GM23338 (cell line): ENCODE measurements around the gene DCAF5.

ENCODE experiments used
- CREB1 ChIP-seq: fragments of 250-450 bp; sonication (Bioruptor Pico); IDR thresholded peaks from 2 replicates; pipeline ENCODE4 v1.5.0; 2020; ENCODE audit warnings: low read depth, mild to moderate bottlenecking, moderate library complexity
- CTCF ChIP-seq, 2 experiments: fragments of 200-600 bp in 1 of 2; sonication (generic) in 1 of 2; conservative IDR thresholded peaks; 2 replicates each; pipeline versions ENCODE4 v1.5.1 to v1.6.1; 2016 to 2017; ENCODE audit warnings: antibody characterized with exemption in 2 of 2, low read depth in 2 of 2, mild to moderate bottlenecking in 2 of 2, moderate library complexity in 1 of 2
- EZH2 ChIP-seq: fragments of 200-600 bp; sonication (generic); IDR thresholded peaks from one replicate; pipeline ENCODE4 v1.8.0; 2017; ENCODE audit warnings: antibody characterized with exemption, mild to moderate bottlenecking, low read depth; ENCODE audit not compliant: unreplicated experiment
- EZH2phosphoT487 ChIP-seq: fragments of 200-600 bp; sonication (generic); IDR thresholded peaks from one replicate; pipeline ENCODE4 v1.8.1; 2018; ENCODE audit warnings: antibody characterized with exemption; ENCODE audit not compliant: unreplicated experiment
- JUNB ChIP-seq: IDR thresholded peaks from one replicate; pipeline ENCODE4 v1.6.1; 2016; ENCODE audit warnings: antibody characterized with exemption; ENCODE audit not compliant: unreplicated experiment
- NANOG ChIP-seq: IDR thresholded peaks from 2 replicates; pipeline ENCODE4 v1.6.1; 2016; ENCODE audit warnings: antibody characterized with exemption, borderline replicate concordance
- POLR2AphosphoS5 ChIP-seq: IDR thresholded peaks from 2 replicates; pipeline ENCODE4 v1.6.1; 2016; ENCODE audit warnings: antibody characterized with exemption, low read depth
- STAT1 ChIP-seq: IDR thresholded peaks from one replicate; pipeline ENCODE4 v1.6.1; 2016; ENCODE audit warnings: antibody characterized with exemption; ENCODE audit not compliant: unreplicated experiment
- ZNF114 ChIP-seq: fragments of 250-450 bp; sonication (Bioruptor Pico); IDR thresholded peaks from 2 replicates; pipeline ENCODE4 v1.5.0; 2020; ENCODE audit warnings: mild to moderate bottlenecking, moderate library complexity
- ZNF331 ChIP-seq: fragments of 250-450 bp; sonication (Bioruptor Pico); IDR thresholded peaks from 2 replicates; pipeline ENCODE4 v1.5.0; 2020; ENCODE audit warnings: low read depth, mild to moderate bottlenecking, moderate library complexity
- TF ChIP-seq, protein P1 (sequence below): IDR thresholded peaks from one replicate; pipeline ENCODE4 v1.6.1; 2018; ENCODE audit warnings: antibody characterized with exemption; ENCODE audit not compliant: unreplicated experiment

DNA sequence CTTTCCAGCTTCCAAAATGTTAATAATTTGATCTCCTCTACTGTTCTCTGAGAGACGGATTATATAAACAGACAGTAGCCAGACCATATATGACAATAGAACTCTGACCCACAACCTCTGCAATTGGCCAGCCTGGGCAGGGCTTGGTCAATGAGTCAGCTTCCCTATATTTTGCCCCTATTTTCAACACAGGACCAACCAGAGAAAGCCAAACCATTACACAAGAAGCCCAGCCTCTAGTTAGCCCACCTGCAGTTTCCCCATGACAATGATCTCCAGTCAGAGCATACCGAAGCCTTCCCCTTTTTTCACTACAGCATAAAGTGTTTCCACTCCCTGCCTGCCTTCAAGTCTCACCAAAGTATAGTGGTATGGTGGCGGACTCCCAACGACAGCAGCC, 30.8 kb upstream of the DCAF5 start:
- TF ChIP-seq CTCF (conservative IDR thresholded peaks at IDR 0.05; ENCODE audit: low read depth in 2 of 2) (no peak), EZH2 (no peak), EZH2phosphoT487 (no peak), ZNF114 (CRISPR knock-in tag) (no peak), POLR2AphosphoS5 (no peak), STAT1 (no peak), CREB1 (CRISPR knock-in tag) (no peak), NANOG (no peak), JUNB (no peak), ZNF331 (CRISPR knock-in tag) (no peak)
- TF ChIP-seq, protein P1, sequence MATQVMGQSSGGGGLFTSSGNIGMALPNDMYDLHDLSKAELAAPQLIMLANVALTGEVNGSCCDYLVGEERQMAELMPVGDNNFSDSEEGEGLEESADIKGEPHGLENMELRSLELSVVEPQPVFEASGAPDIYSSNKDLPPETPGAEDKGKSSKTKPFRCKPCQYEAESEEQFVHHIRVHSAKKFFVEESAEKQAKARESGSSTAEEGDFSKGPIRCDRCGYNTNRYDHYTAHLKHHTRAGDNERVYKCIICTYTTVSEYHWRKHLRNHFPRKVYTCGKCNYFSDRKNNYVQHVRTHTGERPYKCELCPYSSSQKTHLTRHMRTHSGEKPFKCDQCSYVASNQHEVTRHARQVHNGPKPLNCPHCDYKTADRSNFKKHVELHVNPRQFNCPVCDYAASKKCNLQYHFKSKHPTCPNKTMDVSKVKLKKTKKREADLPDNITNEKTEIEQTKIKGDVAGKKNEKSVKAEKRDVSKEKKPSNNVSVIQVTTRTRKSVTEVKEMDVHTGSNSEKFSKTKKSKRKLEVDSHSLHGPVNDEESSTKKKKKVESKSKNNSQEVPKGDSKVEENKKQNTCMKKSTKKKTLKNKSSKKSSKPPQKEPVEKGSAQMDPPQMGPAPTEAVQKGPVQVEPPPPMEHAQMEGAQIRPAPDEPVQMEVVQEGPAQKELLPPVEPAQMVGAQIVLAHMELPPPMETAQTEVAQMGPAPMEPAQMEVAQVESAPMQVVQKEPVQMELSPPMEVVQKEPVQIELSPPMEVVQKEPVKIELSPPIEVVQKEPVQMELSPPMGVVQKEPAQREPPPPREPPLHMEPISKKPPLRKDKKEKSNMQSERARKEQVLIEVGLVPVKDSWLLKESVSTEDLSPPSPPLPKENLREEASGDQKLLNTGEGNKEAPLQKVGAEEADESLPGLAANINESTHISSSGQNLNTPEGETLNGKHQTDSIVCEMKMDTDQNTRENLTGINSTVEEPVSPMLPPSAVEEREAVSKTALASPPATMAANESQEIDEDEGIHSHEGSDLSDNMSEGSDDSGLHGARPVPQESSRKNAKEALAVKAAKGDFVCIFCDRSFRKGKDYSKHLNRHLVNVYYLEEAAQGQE: no peak
